T-cell (primary cell): ENCODE measurements around the gene TEAD1. TPM values are rescaled to one million over a fixed set of nuclear protein-coding genes. Genes with fewer than 3 reads are reported as not detected.

Experiments used
- ATAC-seq, 4 experiments: fragments of 200-7000 bp in 3 of 4; fragments of 150-1000 bp in 1 of 4; cut with Tn5 transposase; replicated peaks in 1 of 4; 1 replicate in 3 of 4; 2 replicates in 1 of 4; pipeline ENCODE4 v1.10.0; 2021; ENCODE audit warnings: moderate library complexity in 3 of 4, mild to moderate bottlenecking in 2 of 4, moderate number of reproducible peaks in 1 of 4
- CTCF ChIA-PET, 2 donors: fragments of 300-600 bp; sonication (Branson Sonifier 250); formaldehyde crosslinking; loops; one replicate each; lab custom pipeline; 2022; ENCODE audit warnings: antibody characterized with exemption in 2 of 2; lab: Charles Lee
- POLR2A ChIA-PET, 2 donors: fragments of 300-600 bp; sonication (Branson Sonifier 250); formaldehyde crosslinking; loops; one replicate each; lab custom pipeline; 2022; ENCODE audit warnings: antibody characterized with exemption in 2 of 2; lab: Charles Lee
- DNase-seq, 35 experiments: peaks; one replicate each; pipeline versions ENCODE4 v3.0.0 to v3.0.0-alpha.2; 2013 to 2023
- H3K27ac ChIP-seq: one replicate; pipeline ENCODE4 v1.5.1; 2013; ENCODE audit warnings: low read length
- H3K27me3 ChIP-seq, 2 experiments: replicated peaks in 1 of 2; 1 replicate in 1 of 2; 2 replicates in 1 of 2; pipeline versions ENCODE4 v1.6.1 to v1.7.0; 2013; ENCODE audit warnings: low read length in 1 of 2, mixed read lengths in 1 of 2; ENCODE audit not compliant: control insufficient read depth in 2 of 2, insufficient read depth in 2 of 2; ENCODE audit errors: extremely low read depth in 1 of 2
- H3K36me3 ChIP-seq, 2 donors: 1 replicate in 1 of 2; 2 replicates in 1 of 2; pipeline versions ENCODE4 v1.6.1 to v1.7.0; 2013; ENCODE audit warnings: low read length in 1 of 2; ENCODE audit not compliant: control insufficient read depth in 2 of 2, insufficient read depth in 1 of 2; ENCODE audit errors: extremely low read depth in 1 of 2
- H3K4me1 ChIP-seq, 2 experiments: 1 replicate in 1 of 2; 2 replicates in 1 of 2; pipeline versions ENCODE4 v1.6.1 to v1.7.0; 2013; ENCODE audit warnings: low read length in 2 of 2, mixed read lengths in 1 of 2; ENCODE audit not compliant: insufficient read depth in 2 of 2, control insufficient read depth in 1 of 2; ENCODE audit errors: extremely low read depth in 1 of 2
- H3K4me3 ChIP-seq, 2 donors: 1 replicate in 1 of 2; 2 replicates in 1 of 2; pipeline versions ENCODE4 v1.5.1 to v1.7.0; 2013; ENCODE audit warnings: mild to moderate bottlenecking in 2 of 2, low read length in 1 of 2, moderate library complexity in 1 of 2; ENCODE audit not compliant: control insufficient read depth in 1 of 2; ENCODE audit errors: extremely low read depth in 1 of 2
- H3K9me3 ChIP-seq: 2 replicates; pipeline ENCODE4 v1.7.0; 2013
- H3K27ac Mint-ChIP-seq, 2 donors: one replicate each; pipeline ENCODE4 v1.8.0; 2020 to 2021; ENCODE audit warnings: mild to moderate bottlenecking in 2 of 2, mixed read lengths in 2 of 2
- H3K27me3 Mint-ChIP-seq, 2 donors: one replicate each; pipeline ENCODE4 v1.8.0; 2021 to 2022; ENCODE audit warnings: mixed read lengths in 2 of 2
- H3K36me3 Mint-ChIP-seq: one replicate; pipeline ENCODE4 v1.8.0; 2021; ENCODE audit warnings: mixed read lengths
- H3K4me1 Mint-ChIP-seq, 3 donors: one replicate each; pipeline ENCODE4 v1.8.0; 2020 to 2022; ENCODE audit warnings: mixed read lengths in 3 of 3, mild to moderate bottlenecking in 1 of 3
- H3K4me3 Mint-ChIP-seq, 3 donors: one replicate each; pipeline ENCODE4 v1.8.0; 2020 to 2022; ENCODE audit warnings: mild to moderate bottlenecking in 3 of 3, mixed read lengths in 3 of 3, moderate library complexity in 3 of 3
- H3K9me3 Mint-ChIP-seq, 3 donors: one replicate each; pipeline ENCODE4 v1.8.0; 2020 to 2022; ENCODE audit warnings: mixed read lengths in 3 of 3
- WGBS: methylation state at CpG from one replicate; pipeline ENCODE4 v1.1.5; 2013; ENCODE audit warnings: missing lambda C conversion rate; ENCODE audit not compliant: insufficient coverage; 5-methylcytosine and 5-hydroxymethylcytosine counted together
- total RNA-seq, 35 experiments: library from RNA in 6 of 35; stranded (reverse) in 6 of 35; fragments of 120-200 nt in 1 of 35; gene quantifications; one replicate each; pipeline versions ENCODE4 v1.2.1 to v1.2.4 and lab custom pipeline; 2013 to 2026

The TEAD1 gene
- total RNA-seq (under 1 TPM in 4 of 5 donors, not detected in 1; 0.20 to 0.72 (median 0.44) TPM), total RNA-seq (lab: John Stamatoyannopoulos, UW) (0.07 to 1.9 (median 0.55) reads per million in 29 experiments)
- total RNA-seq (2013), result 0.48 TPM

- H3K4me3 Mint-ChIP-seq, result peak within 1 kb of the TSS; percentile 76 to 80 (median 79)
- H3K36me3 Mint-ChIP-seq, result peaks cover 3% of the 10 kb centered on the region
- peak within 1 kb of the TSS; percentile 53 to 77 for H3K4me3 ChIP-seq
- H3K27me3 ChIP-seq, result peaks cover 22 to 34% of the 10 kb centered on the region in 2 experiments
- peaks cover 5 to 22% (median 13%) of the 10 kb centered on the region in 3 donors for H3K4me1 Mint-ChIP-seq
- WGBS, result 1% methylated on average over 94 of the region's 95 CpGs
- H3K9me3 Mint-ChIP-seq, result no peaks in the 10 kb centered on the region
- ChIA-PET CTCF (no interaction called here), POLR2A (no interaction called here)
- peaks cover 60 to 72% of the 10 kb centered on the region in 2 donors for H3K27me3 Mint-ChIP-seq
- DNase-seq (peak; percentile 31 to 87 (median 72)), ATAC-seq (peak; percentile 76 to 89 (median 82))
- peaks cover 6 to 11% of the 10 kb centered on the region in 2 experiments for H3K4me1 ChIP-seq
- no peaks in the 10 kb centered on the region for H3K36me3 ChIP-seq
- no peak within 1 kb of the TSS for H3K27ac Mint-ChIP-seq
- no peak within 1 kb of the TSS for H3K27ac ChIP-seq
- no peaks in the 10 kb centered on the region for H3K9me3 ChIP-seq
These were observed at the start of gene TEAD1 for GRCh38 chr11:12673924-12674570. TSS of gene TEAD1 (plus strand) at chr11:12674421.

GRCh38 chr11:12624595-12624994 lies 49.6 kb upstream of the TEAD1 start:
- H3K27me3 ChIP-seq, result peaks cover 0 to 2% of the 10 kb centered on the region in 2 experiments
- POLR2A ChIA-PET, result no interaction called here
- H3K9me3 ChIP-seq, result peaks cover 6% of the 10 kb centered on the region
- H3K36me3 ChIP-seq, result no peaks in the 10 kb centered on the region
- Mint-ChIP-seq H3K4me1 (no peaks in the 10 kb centered on the region), H3K4me3 (no peak overlapping the region), H3K27me3 (peaks cover 0 to 20% of the 10 kb centered on the region in 2 donors), H3K27ac (no peak overlapping the region), H3K9me3 (peaks cover 10 to 45% (median 11%) of the 10 kb centered on the region in 3 donors), H3K36me3 (no peaks in the 10 kb centered on the region)
- DNase-seq (no peak), ATAC-seq (no peak)
- no peaks in the 10 kb centered on the region for H3K4me1 ChIP-seq
- no peak overlapping the region for H3K4me3 ChIP-seq
- no peak overlapping the region for H3K27ac ChIP-seq
- CTCF ChIA-PET, result no interaction called here
- WGBS, result no CpG with 5 or more reads among the region's 4 CpGs

- Histone ChIP-seq H3K27me3 (peaks cover 0 to 2% of the 10 kb centered on the region in 2 experiments), H3K4me1 (no peaks in the 10 kb centered on the region), H3K4me3 (no peak overlapping the region), H3K9me3 (peaks cover 6% of the 10 kb centered on the region), H3K36me3 (no peaks in the 10 kb centered on the region), H3K27ac (no peak overlapping the region)
- Mint-ChIP-seq H3K36me3 (no peaks in the 10 kb centered on the region), H3K27me3 (peaks cover 0 to 23% of the 10 kb centered on the region in 2 donors), H3K4me1 (no peaks in the 10 kb centered on the region), H3K9me3 (peaks cover 9 to 44% (median 10%) of the 10 kb centered on the region in 3 donors), H3K27ac (no peak overlapping the region), H3K4me3 (no peak overlapping the region)
- CTCF ChIA-PET, result no interaction called here
- WGBS, result no CpG with 5 or more reads among the region's 4 CpGs
- DNase-seq (no peak), ATAC-seq (no peak)
- POLR2A ChIA-PET, result no interaction called here
These were observed 48.7 kb upstream of the TEAD1 start for GRCh38 chr11:12625438-12626071.

- Histone ChIP-seq H3K4me3 (no peak overlapping the region), H3K9me3 (peaks cover 6% of the 10 kb centered on the region), H3K4me1 (no peaks in the 10 kb centered on the region), H3K27me3 (peaks cover 0 to 2% of the 10 kb centered on the region in 2 experiments), H3K36me3 (no peaks in the 10 kb centered on the region), H3K27ac (no peak overlapping the region)
- no peak for DNase-seq
- ATAC-seq, result no peak
- Mint-ChIP-seq H3K4me3 (no peak overlapping the region), H3K4me1 (no peaks in the 10 kb centered on the region), H3K27me3 (peaks cover 2 to 27% of the 10 kb centered on the region in 2 donors), H3K27ac (no peak overlapping the region), H3K36me3 (no peaks in the 10 kb centered on the region), H3K9me3 (peaks cover 6 to 40% (median 6%) of the 10 kb centered on the region in 3 donors)
- WGBS, result 100% methylated on average over 3 of the region's 5 CpGs
- ChIA-PET CTCF (no interaction called here), POLR2A (no interaction called here)
These were observed 47.6 kb upstream of the TEAD1 start for GRCh38 chr11:12626616-12627015.

- no peak overlapping the region for H3K27ac Mint-ChIP-seq
- peaks cover 0 to 8% of the 10 kb centered on the region in 2 experiments for H3K27me3 ChIP-seq
- H3K36me3 Mint-ChIP-seq, result no peaks in the 10 kb centered on the region
- H3K4me1 ChIP-seq, result no peaks in the 10 kb centered on the region
- ChIA-PET CTCF (no interaction called here), POLR2A (no interaction called here)
- H3K27ac ChIP-seq, result no peak overlapping the region
- no peaks in the 10 kb centered on the region for H3K36me3 ChIP-seq
- no peak for DNase-seq
- H3K4me1 Mint-ChIP-seq, result no peaks in the 10 kb centered on the region
- no peak overlapping the region for H3K4me3 ChIP-seq
- no peak for ATAC-seq
- no peak overlapping the region for H3K4me3 Mint-ChIP-seq
- peaks cover 3 to 27% (median 4%) of the 10 kb centered on the region in 3 donors for H3K9me3 Mint-ChIP-seq
- WGBS, result 89% methylated on average over 1 of the region's 4 CpGs
- H3K9me3 ChIP-seq, result peaks cover 6% of the 10 kb centered on the region
- H3K27me3 Mint-ChIP-seq, result peaks cover 2 to 27% of the 10 kb centered on the region in 2 donors
These were observed 45.9 kb upstream of the TEAD1 start for GRCh38 chr11:12628314-12628713.

GRCh38 chr11:12629601-12630313 lies 44.5 kb upstream of the TEAD1 start:
- DNase-seq (no peak), ATAC-seq (no peak)
- Histone ChIP-seq H3K27ac (no peak overlapping the region), H3K27me3 (peaks cover 0 to 8% of the 10 kb centered on the region in 2 experiments), H3K4me3 (no peak overlapping the region), H3K9me3 (no peaks in the 10 kb centered on the region), H3K36me3 (no peaks in the 10 kb centered on the region), H3K4me1 (no peaks in the 10 kb centered on the region)
- no peaks in the 10 kb centered on the region for H3K4me1 Mint-ChIP-seq
- CTCF ChIA-PET, result no interaction called here
- no CpG with 5 or more reads among the region's 6 CpGs for WGBS
- H3K4me3 Mint-ChIP-seq, result no peak overlapping the region
- peaks cover 0 to 13% (median 0%) of the 10 kb centered on the region in 3 donors for H3K9me3 Mint-ChIP-seq
- POLR2A ChIA-PET, result no interaction called here
- H3K27ac Mint-ChIP-seq, result no peak overlapping the region
- H3K36me3 Mint-ChIP-seq, result no peaks in the 10 kb centered on the region
- H3K27me3 Mint-ChIP-seq, result peaks cover 2 to 27% of the 10 kb centered on the region in 2 donors
